ENCODE results near the gene SEMA5B. TPM values are rescaled to one million over a fixed set of nuclear protein-coding genes. Genes with fewer than 3 reads are reported as not detected.

The SEMA5B gene
- total RNA-seq, 1 donor from 2014 or later, result not detected

- intact Hi-C loops (cut with micrococcal nuclease), result loop anchor here (1.0 to 5.0 kb wide), 7 partner anchors 36 to 1482 kb away; no protein-coding TSS in a partner anchor
Observed at GRCh38 chr3:123028233-123028828, 768 bp upstream of the SEMA5B start.

GRCh38 chr3:123026565-123027291 is 835 bp downstream of the SEMA5B start:
- intact Hi-C loops (cut with micrococcal nuclease), result loop anchor here (5.0 kb wide), 1 partner anchor 231 kb away; no protein-coding TSS in a partner anchor

- intact Hi-C loops (cut with micrococcal nuclease), result loop anchor here (5.0 kb wide), 1 partner anchor 231 kb away; no protein-coding TSS in a partner anchor
Observed at GRCh38 chr3:123025642-123026521, 1.7 kb downstream of the SEMA5B start.

- intact Hi-C loops (cut with micrococcal nuclease), result no loop called here
Observed at GRCh38 chr3:123024056-123024455, 3.5 kb downstream of the SEMA5B start.

GRCh38 chr3:123021996-123022510 is 5.5 kb downstream of the SEMA5B start:
- intact Hi-C loops (cut with micrococcal nuclease), result no loop called here

- intact Hi-C loops (cut with micrococcal nuclease), result no loop called here
Observed at GRCh38 chr3:123021388-123021787, 6.2 kb downstream of the SEMA5B start.

- intact Hi-C loops (cut with micrococcal nuclease), result no loop called here
Observed at GRCh38 chr3:123020709-123021108, 6.9 kb downstream of the SEMA5B start.

- intact Hi-C loops (cut with micrococcal nuclease), result no loop called here
Observed at GRCh38 chr3:123019591-123019990, 8.0 kb downstream of the SEMA5B start.

GRCh38 chr3:123019161-123019560 is 8.4 kb downstream of the SEMA5B start:
- intact Hi-C loops (cut with micrococcal nuclease), result no loop called here

GRCh38 chr3:123018683-123019082 is 8.9 kb downstream of the SEMA5B start:
- intact Hi-C loops (cut with micrococcal nuclease), result no loop called here

GRCh38 chr3:123015596-123015995 is 12.0 kb downstream of the SEMA5B start:
- intact Hi-C loops (cut with micrococcal nuclease), result no loop called here

GRCh38 chr3:123013876-123014275 is 13.7 kb downstream of the SEMA5B start:
- intact Hi-C loops (cut with micrococcal nuclease), result no loop called here

GRCh38 chr3:123012652-123013051 is 14.9 kb downstream of the SEMA5B start:
- intact Hi-C loops (cut with micrococcal nuclease), result no loop called here

- intact Hi-C loops (cut with micrococcal nuclease), result no loop called here
Observed at GRCh38 chr3:123011447-123011846, 16.1 kb downstream of the SEMA5B start.

- intact Hi-C loops (cut with micrococcal nuclease), result loop anchor here (10.0 kb wide), 1 partner anchor 836 kb away; no protein-coding TSS in a partner anchor
Observed at GRCh38 chr3:123008840-123009239, 18.7 kb downstream of the SEMA5B start.

GRCh38 chr3:123006609-123007008 is 21.0 kb downstream of the SEMA5B start:
- intact Hi-C loops (cut with micrococcal nuclease), result loop anchor here (10.0 kb wide), 1 partner anchor 838 kb away; no protein-coding TSS in a partner anchor

GRCh38 chr3:123005291-123005690 is 22.3 kb downstream of the SEMA5B start:
- intact Hi-C loops (cut with micrococcal nuclease), result loop anchor here (10.0 kb wide), 1 partner anchor 840 kb away; no protein-coding TSS in a partner anchor

GRCh38 chr3:123004201-123004918 is 23.2 kb downstream of the SEMA5B start:
- intact Hi-C loops (cut with micrococcal nuclease), result loop anchor here (10.0 kb wide), 1 partner anchor 840 kb away; no protein-coding TSS in a partner anchor

GRCh38 chr3:123002749-123003497 is 24.6 kb downstream of the SEMA5B start:
- intact Hi-C loops (cut with micrococcal nuclease), result loop anchor here (10.0 kb wide), 1 partner anchor 842 kb away; no protein-coding TSS in a partner anchor
